ENCODE measurements around the gene C1QTNF6.
A peak's percentile ranks its signal among the peaks of the same experiment; 100 is the strongest.
"Not testable (repeated sequence)": the region's sequence is repeated elsewhere in the genome, so short reads cannot be mapped to it uniquely, and the experiment has no call there.

Gene C1QTNF6

GRCh38 chr22:37206841-37207821, 19.1 kb upstream of the C1QTNF6 start:
- no peak for DNase-seq

- no peak for DNase-seq
Observed at GRCh38 chr22:37206118-37206840, 18.2 kb upstream of the C1QTNF6 start.

GRCh38 chr22:37205046-37205445, 17.0 kb upstream of the C1QTNF6 start:
- DNase-seq: no peak

DNA sequence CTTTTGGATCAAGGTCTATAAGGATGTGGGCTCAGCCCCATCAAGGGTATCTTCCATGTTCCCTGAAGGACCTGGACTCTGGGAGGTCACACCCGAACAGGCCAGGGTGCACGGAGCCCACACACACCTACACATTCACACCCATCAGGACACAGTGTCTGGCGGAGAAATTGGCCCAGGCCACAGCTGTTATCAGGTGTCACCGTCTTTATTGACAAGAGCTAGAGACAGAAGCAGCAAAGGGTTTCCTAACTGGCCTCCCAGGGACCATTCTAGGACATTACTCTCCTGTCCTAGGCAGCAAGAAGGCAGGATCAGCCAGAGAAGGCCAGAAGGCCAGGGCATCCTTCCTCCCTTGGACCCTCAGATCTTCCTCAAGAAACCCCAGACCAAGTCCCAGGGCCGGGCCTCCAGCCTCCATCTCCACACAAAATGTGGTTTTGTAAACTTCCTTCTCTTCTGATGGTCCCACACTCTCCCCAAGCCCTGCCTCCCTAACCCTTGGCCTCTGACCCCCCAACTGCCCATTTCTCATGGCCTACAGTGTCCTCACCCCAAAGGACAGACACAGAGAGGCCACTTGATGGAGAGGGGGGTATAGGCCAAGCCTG, 16.1 kb upstream of the C1QTNF6 start:
- no peak for DNase-seq

GRCh38 chr22:37203354-37204044, 15.5 kb upstream of the C1QTNF6 start:
- DNase-seq: no peak

- DNase-seq: no peak
Observed at GRCh38 chr22:37202716-37203115, 14.7 kb upstream of the C1QTNF6 start.

DNA sequence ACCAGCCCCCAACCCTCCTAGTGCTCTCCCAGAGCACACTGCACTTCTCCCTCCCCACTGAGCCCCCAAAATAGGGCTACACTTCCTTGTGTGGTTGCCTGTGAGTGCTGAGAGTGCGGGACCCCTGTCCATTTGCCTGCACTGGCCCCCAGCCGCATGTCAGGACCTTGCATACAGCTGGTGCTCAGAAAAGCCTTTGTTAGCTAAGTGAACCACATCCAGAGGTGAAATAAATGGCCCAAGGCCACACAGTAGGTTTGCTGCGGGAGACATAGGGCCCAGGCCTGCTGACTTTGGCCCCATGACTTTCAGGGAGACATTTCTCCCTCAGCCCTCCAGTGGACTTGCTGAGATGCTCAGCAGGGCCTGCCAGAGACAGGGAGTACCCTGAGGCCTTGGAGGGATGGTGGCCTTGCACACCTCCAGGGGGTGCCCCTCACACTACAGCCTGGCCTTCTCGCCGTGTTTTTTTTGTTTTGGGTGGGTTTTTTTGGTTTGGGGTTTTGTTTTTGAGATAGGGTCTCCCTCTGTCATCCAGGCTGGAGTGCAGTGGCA, 14.0 kb upstream of the C1QTNF6 start:
- no peak for DNase-seq

DNA sequence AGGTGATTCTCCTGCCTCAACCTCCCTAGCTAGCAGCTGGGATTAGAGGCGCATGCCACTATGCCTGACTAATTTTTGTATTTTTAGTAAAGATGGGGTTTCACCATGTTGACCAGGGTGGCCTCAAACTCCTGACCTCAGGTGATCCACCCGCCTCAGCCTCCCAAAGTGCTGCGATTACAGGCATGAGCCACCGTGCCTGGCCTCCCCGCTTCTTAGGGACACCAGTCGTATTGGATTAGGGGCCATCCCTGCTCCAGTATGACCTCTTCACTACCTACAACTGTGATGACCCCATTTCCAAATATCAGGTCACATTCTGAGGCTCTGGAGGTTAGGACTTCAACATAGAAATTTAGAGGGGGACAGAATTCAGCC, 13.4 kb upstream of the C1QTNF6 start:
- not testable (repeated sequence) for DNase-seq

DNA sequence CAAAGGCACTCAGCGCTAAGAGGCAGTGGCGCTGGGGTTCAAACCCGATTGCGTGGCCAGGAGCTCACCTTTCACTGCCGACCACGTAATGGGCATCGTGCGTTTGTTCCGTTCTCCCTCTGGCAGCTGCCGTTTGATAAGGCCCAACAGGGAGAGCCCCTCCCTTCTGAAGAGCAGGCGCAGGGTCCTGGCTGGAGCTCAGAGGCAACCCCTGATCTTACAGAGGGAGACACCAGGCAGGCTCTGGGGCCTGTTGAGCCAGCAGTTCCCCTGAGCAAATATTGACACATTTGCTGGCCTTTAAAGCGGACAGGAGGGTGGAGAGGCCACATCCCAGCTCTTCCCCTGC, 11.7 kb upstream of the C1QTNF6 start:
- DNase-seq: no peak

DNA sequence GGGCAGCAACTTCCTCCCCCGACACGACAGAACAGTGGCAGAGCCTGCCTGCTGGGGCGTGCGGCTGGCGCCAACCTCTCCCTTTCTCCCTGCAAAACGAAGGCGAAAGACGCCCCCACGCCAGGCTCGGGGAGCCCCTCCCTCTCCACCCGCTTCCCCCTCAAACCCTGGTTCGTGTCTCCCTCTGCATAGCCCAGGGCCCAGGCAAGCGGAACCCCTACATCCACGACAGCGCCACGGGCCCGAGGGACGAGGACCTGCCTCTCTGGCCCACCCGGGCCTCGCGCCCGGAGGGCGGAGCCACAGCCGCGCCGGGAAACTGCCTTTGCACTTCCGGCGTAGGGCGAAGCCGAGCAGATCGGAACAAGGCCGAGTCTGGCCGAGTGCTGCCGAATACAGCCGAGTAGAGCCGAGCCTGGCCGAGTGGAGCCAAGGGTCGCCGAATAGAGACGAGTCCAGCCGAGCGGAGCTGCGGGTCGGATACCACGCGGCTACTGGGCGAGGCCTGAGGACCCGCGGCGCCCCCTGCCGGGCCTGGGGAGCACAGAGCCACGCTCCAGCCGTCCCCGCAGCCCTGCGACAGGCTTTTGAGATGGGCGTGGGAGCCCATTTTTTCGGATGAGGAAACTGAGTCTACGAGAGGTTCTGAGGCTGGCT, 11.2 kb upstream of the C1QTNF6 start:
- peak; percentile 97 for DNase-seq

- peak; percentile 37 for DNase-seq
Observed at GRCh38 chr22:37198258-37199102, 10.4 kb upstream of the C1QTNF6 start.

GRCh38 chr22:37197451-37198257, 9.6 kb upstream of the C1QTNF6 start:
- no peak for DNase-seq

- peak; percentile 17 for DNase-seq
Observed at GRCh38 chr22:37196539-37197450, 8.7 kb upstream of the C1QTNF6 start.

- no peak for DNase-seq
Observed at GRCh38 chr22:37195921-37196320, 7.9 kb upstream of the C1QTNF6 start.

DNA sequence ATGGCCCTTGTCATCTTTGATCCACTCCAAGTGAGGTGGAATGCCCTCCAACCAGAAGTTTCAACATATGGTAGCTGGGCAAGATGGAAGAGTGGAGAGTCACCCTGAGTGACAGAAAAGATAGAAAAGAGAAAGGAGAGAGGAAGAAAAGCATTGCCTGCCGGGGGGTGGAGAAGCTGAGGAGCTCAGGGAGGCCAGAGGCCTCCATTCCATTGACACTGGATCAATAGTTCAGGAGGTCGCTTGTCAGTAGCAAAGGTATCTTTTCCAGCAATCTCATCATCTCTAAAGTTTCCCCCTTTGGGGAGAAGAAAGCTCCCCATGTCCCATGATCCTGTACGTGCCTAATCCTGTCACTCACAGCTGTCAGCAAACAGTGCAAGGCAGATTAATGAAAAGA, 6.7 kb upstream of the C1QTNF6 start:
- no peak for DNase-seq

DNA sequence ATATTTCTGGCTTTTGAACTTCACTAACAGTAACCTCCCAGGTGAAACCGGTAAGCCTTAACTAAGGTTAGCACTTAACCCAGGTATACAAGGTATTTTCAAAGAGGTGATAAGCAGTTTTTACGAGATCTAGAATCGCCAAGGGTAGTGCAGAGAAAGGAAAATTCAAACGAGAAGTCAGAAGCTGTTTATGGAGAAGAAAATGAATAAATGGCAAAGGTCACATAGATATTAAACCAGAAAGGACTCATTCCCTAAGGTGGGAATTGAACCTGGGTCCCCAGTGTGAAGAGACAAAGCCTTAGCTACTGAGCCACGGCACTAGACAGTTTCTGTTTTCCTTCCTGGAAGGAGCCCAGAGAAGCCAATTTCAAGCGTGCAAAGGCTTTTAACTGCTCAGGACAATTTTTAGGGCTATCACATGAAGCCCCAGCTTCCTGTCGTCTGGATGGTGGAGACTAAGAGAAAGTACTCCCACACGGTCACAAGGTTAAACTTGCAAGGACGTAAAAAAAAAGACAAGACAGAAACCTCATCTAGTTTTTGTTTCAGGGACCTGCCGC, 5.7 kb upstream of the C1QTNF6 start:
- no peak for DNase-seq

DNA sequence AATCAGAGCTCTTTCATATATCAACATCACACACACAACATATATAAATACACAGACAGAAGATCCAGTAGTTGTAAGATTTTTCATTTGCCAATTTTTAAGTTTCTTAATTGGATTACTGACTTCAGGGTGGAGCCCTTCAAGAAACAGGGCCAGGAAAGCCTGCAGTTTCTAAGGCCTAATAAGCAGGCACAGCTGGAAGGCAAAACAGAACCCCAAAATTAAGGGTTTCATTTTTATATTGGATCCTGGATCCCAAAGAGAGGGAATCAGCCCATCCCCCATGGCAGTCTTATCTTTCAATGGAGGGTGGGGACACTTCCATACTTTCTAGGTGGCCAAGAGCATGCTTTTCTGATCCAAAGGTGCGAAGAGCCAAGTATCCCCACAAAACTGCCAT, 4.7 kb upstream of the C1QTNF6 start:
- DNase-seq: no peak

DNA sequence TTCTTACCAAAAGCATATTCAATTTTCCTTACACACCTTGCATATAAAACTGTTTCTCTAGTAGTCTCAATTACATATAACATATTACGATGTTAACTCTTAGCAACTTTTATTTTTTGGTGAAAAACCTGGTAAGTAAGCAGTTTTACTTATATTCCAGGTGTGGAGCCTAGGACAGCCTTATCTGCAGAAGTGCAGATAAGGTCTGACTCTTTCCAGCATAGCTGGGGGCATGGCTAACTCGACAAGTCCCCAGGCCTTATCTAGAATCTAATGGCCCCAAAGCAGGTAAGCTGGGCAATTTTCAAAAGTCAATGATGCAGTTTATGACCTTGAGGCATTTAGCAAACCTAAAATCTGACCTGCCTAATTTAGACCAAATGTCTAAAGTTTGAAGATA, 4.2 kb upstream of the C1QTNF6 start:
- no peak for DNase-seq

DNA sequence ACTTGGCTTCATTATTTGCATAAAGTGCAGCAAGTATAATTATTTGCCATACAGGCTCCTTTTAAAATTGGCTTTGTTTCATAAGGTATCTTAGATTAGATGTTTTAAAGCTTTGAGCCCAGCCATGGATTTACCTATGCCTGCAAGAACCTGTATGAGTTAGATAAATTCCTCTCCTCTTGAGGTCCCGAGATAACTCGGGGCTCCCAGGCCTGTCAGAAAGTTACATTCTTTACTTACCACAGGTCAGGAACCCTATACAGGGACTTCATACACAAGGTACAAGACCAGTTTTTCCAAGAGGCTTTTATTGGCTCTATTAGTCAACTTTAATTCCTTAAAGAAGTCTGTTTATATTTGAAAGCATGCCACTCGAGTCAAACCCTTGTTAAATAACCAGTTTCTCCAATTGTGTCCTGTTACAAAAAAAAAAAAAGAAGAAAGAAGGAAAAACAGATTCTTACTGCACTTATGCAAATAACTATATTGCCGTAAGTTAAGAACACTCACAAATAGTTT, 2.3 kb upstream of the C1QTNF6 start:
- DNase-seq: no peak
